Left renal cortex interstitium (tissue), 4 donors: ENCODE data around the gene ENO2. TPM values are rescaled to one million over a fixed set of nuclear protein-coding genes. Genes with fewer than 3 reads are reported as not detected.

Source experiments
- polyA plus RNA-seq, 4 donors: library from polyadenylated mRNA; unstranded; fragments of 120-200 nt; gene quantifications; one replicate each; pipeline ENCODE4 v1.2.1, GENCODE V29; 2013; ENCODE audit not compliant: insufficient read length in 4 of 4

ENO2 gene
- polyA plus RNA-seq, 4 donors, result 9.5 to 19.4 (median 14.6) TPM

Other genes with a start within 250 kb of the ENO2 start
- 100 to 1,000 TPM in 2 of 4 donors, 10 to 100 TPM in 2; 68.1 to 109 (median 90.5) TPM for gene ZNF384, start 225.2 kb upstream of the ENO2 start, polyA plus RNA-seq
- gene PIANP, start 213.8 kb upstream of the ENO2 start, polyA plus RNA-seq, result 10 to 100 TPM in 3 of 4 donors, 1 to 10 TPM in 1; 8.1 to 16.8 (median 13.5) TPM
- 10 to 100 TPM; 64.0 to 69.6 (median 68.9) TPM for gene COPS7A, start 190.5 kb upstream of the ENO2 start, polyA plus RNA-seq
- gene MLF2, start 161.4 kb upstream of the ENO2 start, polyA plus RNA-seq, result 100 to 1,000 TPM; 189 to 246 (median 222) TPM
- 100 to 1,000 TPM; 529 to 841 (median 623) TPM for gene PTMS, start 148.2 kb upstream of the ENO2 start, polyA plus RNA-seq
- 1 to 10 TPM; 1.1 to 2.6 (median 1.5) TPM for gene LAG3, start 142.1 kb upstream of the ENO2 start, polyA plus RNA-seq
- gene CD4, start 125.1 kb upstream of the ENO2 start, polyA plus RNA-seq, result 10 to 100 TPM; 28.6 to 39.0 (median 29.5) TPM
- gene GPR162, start 92.8 kb upstream of the ENO2 start, polyA plus RNA-seq, result 10 to 100 TPM; 18.9 to 37.7 (median 35.7) TPM
- 10 to 100 TPM; 23.3 to 37.5 (median 35.6) TPM for gene P3H3, start 86.2 kb upstream of the ENO2 start, polyA plus RNA-seq
- 10 to 100 TPM in 2 of 4 donors, 1 to 10 TPM in 2; 3.1 to 12.0 (median 7.9) TPM for gene GNB3, start 73.7 kb upstream of the ENO2 start, polyA plus RNA-seq
- gene CDCA3, start 63.3 kb upstream of the ENO2 start, polyA plus RNA-seq, result 10 to 100 TPM; 20.2 to 32.7 (median 26.4) TPM
- gene USP5, start 62.4 kb upstream of the ENO2 start, polyA plus RNA-seq, result 10 to 100 TPM; 58.3 to 73.3 (median 62.3) TPM
- gene TPI1, start 47.0 kb upstream of the ENO2 start, polyA plus RNA-seq, result 100 to 1,000 TPM; 518 to 618 (median 580) TPM
- 10 to 100 TPM in 3 of 4 donors, 1 to 10 TPM in 1; 7.8 to 19.8 (median 13.5) TPM for gene SPSB2, start 41.3 kb upstream of the ENO2 start, polyA plus RNA-seq
- 10 to 100 TPM; 16.5 to 24.5 (median 18.9) TPM for gene LRRC23, start 9.8 kb upstream of the ENO2 start, polyA plus RNA-seq
- gene ATN1, start 13.4 kb downstream of the ENO2 start, polyA plus RNA-seq, result 100 to 1,000 TPM in 3 of 4 donors, 10 to 100 TPM in 1; 85.5 to 189 (median 127) TPM
- gene RNU7-1, start 29.2 kb downstream of the ENO2 start, polyA plus RNA-seq, result 1 to 10 TPM in 1 of 4 donors, not detected in 3; 3.6 TPM
- 100 to 1,000 TPM; 141 to 235 (median 165) TPM for gene C12orf57, start 29.4 kb downstream of the ENO2 start, polyA plus RNA-seq
- gene PTPN6, start 36.8 kb downstream of the ENO2 start, polyA plus RNA-seq, result 10 to 100 TPM; 19.2 to 27.5 (median 24.5) TPM
- gene PHB2, start 56.1 kb downstream of the ENO2 start, polyA plus RNA-seq, result 100 to 1,000 TPM; 247 to 313 (median 277) TPM
- 10 to 100 TPM; 42.6 to 49.5 (median 48.1) TPM for gene EMG1, start 56.3 kb downstream of the ENO2 start, polyA plus RNA-seq
- 10 to 100 TPM; 49.7 to 65.7 (median 64.2) TPM for gene LPCAT3, start 103.9 kb downstream of the ENO2 start, polyA plus RNA-seq
- 10 to 100 TPM; 51.9 to 71.0 (median 56.4) TPM for gene C1S, start 146.1 kb downstream of the ENO2 start, polyA plus RNA-seq
- gene C1R, start 177.9 kb downstream of the ENO2 start, polyA plus RNA-seq, result 10 to 100 TPM; 33.6 to 63.4 (median 45.5) TPM
- 10 to 100 TPM; 29.5 to 43.1 (median 35.9) TPM for gene C1RL, start 194.6 kb downstream of the ENO2 start, polyA plus RNA-seq
- 10 to 100 TPM; 49.6 to 61.2 (median 58.5) TPM for gene RBP5, start 214.3 kb downstream of the ENO2 start, polyA plus RNA-seq
- gene CLSTN3, start 215.8 kb downstream of the ENO2 start, polyA plus RNA-seq, result 100 to 1,000 TPM in 1 of 4 donors, 10 to 100 TPM in 3; 74.8 to 103 (median 90.9) TPM